Endodermal cell (in vitro differentiated cells): ENCODE results near the gene TRMT44. TPM values are rescaled to one million over a fixed set of nuclear protein-coding genes. Genes with fewer than 3 reads are reported as not detected.

Source experiments
- DNase-seq: peaks from one replicate; pipeline ENCODE4 v3.0.0-alpha.2; 2017
- H3K27ac ChIP-seq: 2 replicates; pipeline ENCODE4 v1.5.1; 2013; ENCODE audit warnings: mild to moderate bottlenecking, low read depth, low read length, moderate library complexity
- H3K27me3 ChIP-seq: 2 replicates; pipeline ENCODE4 v1.6.1; 2013; ENCODE audit warnings: mild to moderate bottlenecking, low read length, moderate library complexity; ENCODE audit not compliant: insufficient read depth, control insufficient read depth, poor library complexity, severe bottlenecking
- H3K36me3 ChIP-seq: 2 replicates; pipeline ENCODE4 v1.7.0; 2013; ENCODE audit warnings: mild to moderate bottlenecking, low read length, moderate library complexity; ENCODE audit not compliant: control insufficient read depth, insufficient read depth
- H3K4me1 ChIP-seq: one replicate; pipeline ENCODE4 v1.7.0; 2013; ENCODE audit warnings: low read length; ENCODE audit not compliant: control insufficient read depth, insufficient read depth
- H3K4me3 ChIP-seq: 2 replicates; pipeline ENCODE4 v1.5.1; 2013; ENCODE audit warnings: mild to moderate bottlenecking, low read length, moderate library complexity
- H3K9ac ChIP-seq: 2 replicates; pipeline ENCODE4 v1.6.1; 2013; ENCODE audit warnings: mild to moderate bottlenecking, low read length, moderate library complexity; ENCODE audit not compliant: poor library complexity, severe bottlenecking; ENCODE audit errors: extremely low read depth
- H3K9me3 ChIP-seq: 2 replicates; pipeline ENCODE4 v1.6.1; 2013; ENCODE audit warnings: mild to moderate bottlenecking, low read length, moderate library complexity; ENCODE audit not compliant: control insufficient read depth
- H3K27ac Mint-ChIP-seq: 2 replicates; pipeline ENCODE4 v1.8.0; 2020; ENCODE audit warnings: mixed read lengths
- H3K27me3 Mint-ChIP-seq: 2 replicates; pipeline ENCODE4 v1.8.0; 2021; ENCODE audit warnings: mild to moderate bottlenecking, mixed read lengths; ENCODE audit not compliant: insufficient read depth
- H3K36me3 Mint-ChIP-seq: 2 replicates; pipeline ENCODE4 v1.8.0; 2020; ENCODE audit warnings: low read depth, mixed read lengths
- H3K4me1 Mint-ChIP-seq: 2 replicates; pipeline ENCODE4 v1.8.0; 2020; ENCODE audit warnings: mixed read lengths
- H3K4me3 Mint-ChIP-seq: 2 replicates; pipeline ENCODE4 v1.8.0; 2020; ENCODE audit warnings: mild to moderate bottlenecking, moderate library complexity, mixed read lengths
- H3K9me3 Mint-ChIP-seq: 2 replicates; pipeline ENCODE4 v1.8.0; 2020; ENCODE audit warnings: mild to moderate bottlenecking, mixed read lengths
- CTCF ChIP-seq: fragments of 200-600 bp; sonication (generic); conservative IDR thresholded peaks from 2 replicates; pipeline ENCODE4 v1.5.0; 2021; ENCODE audit warnings: antibody characterized with exemption, mild to moderate bottlenecking
- WGBS, 2 experiments: methylation state at CpG; one replicate each; pipeline versions ENCODE4 v1.1.5 to v1.1.7; 2013; ENCODE audit warnings: missing lambda C conversion rate in 2 of 2, mixed read lengths in 1 of 2; ENCODE audit not compliant: insufficient coverage in 1 of 2, insufficient read length in 1 of 2; 5-methylcytosine and 5-hydroxymethylcytosine counted together
- total RNA-seq, 2 donors: library from RNA; stranded (reverse); fragmentation: NEBNext Ultra II Directional in 1 of 2; extraction: Animal tissue kit (Norgen Biotek cat#: 25700) in 1 of 2; gene quantifications; 2 replicates in 1 of 2; 3 replicates in 1 of 2; pipeline ENCODE4 v1.2.1, GENCODE V29; 2021

The TRMT44 gene
- total RNA-seq, 2 donors from 2014 or later, result 45.9 to 114 TPM

- 94 to 100% methylated on average over 2 to 6 of the region's 6 CpGs for WGBS, 2 experiments
These were observed 20.5 kb downstream of the TRMT44 start for GRCh38 chr4:8461086-8461485.

GRCh38 chr4:8461616-8462015 is 21.0 kb downstream of the TRMT44 start:
- WGBS, 2 experiments, result 92 to 93% methylated on average over 2 to 6 of the region's 6 CpGs
- Mint-ChIP-seq H3K9me3 (no peaks in the 10 kb centered on the region), H3K4me3 (no peak overlapping the region), H3K4me1 (peaks cover 28% of the 10 kb centered on the region), H3K27ac (no peak overlapping the region), H3K27me3 (no peaks in the 10 kb centered on the region), H3K36me3 (peaks cover 63% of the 10 kb centered on the region)
- H3K27ac ChIP-seq, result no peak overlapping the region
- no peak overlapping the region for H3K9ac ChIP-seq
- H3K4me3 ChIP-seq, result no peak overlapping the region
- no peaks in the 10 kb centered on the region for H3K9me3 ChIP-seq
- no peaks in the 10 kb centered on the region for H3K27me3 ChIP-seq
- H3K4me1 ChIP-seq, result peaks cover 12% of the 10 kb centered on the region
- peaks cover 90% of the 10 kb centered on the region for H3K36me3 ChIP-seq
- no peak for TF ChIP-seq CTCF
- no peak for DNase-seq

More at GRCh38 chr4:8461086-8461485, 20.5 kb downstream of the TRMT44 start:
- Histone ChIP-seq H3K36me3 (peaks cover 90% of the 10 kb centered on the region), H3K4me1 (peaks cover 12% of the 10 kb centered on the region), H3K9ac (no peak overlapping the region), H3K27me3 (no peaks in the 10 kb centered on the region), H3K4me3 (no peak overlapping the region), H3K9me3 (no peaks in the 10 kb centered on the region), H3K27ac (no peak overlapping the region)
- Mint-ChIP-seq H3K4me3 (no peak overlapping the region), H3K4me1 (peaks cover 28% of the 10 kb centered on the region), H3K27ac (no peak overlapping the region), H3K36me3 (peaks cover 66% of the 10 kb centered on the region), H3K9me3 (no peaks in the 10 kb centered on the region), H3K27me3 (no peaks in the 10 kb centered on the region)
- DNase-seq, result no peak
- TF ChIP-seq CTCF, result no peak

GRCh38 chr4:8463811-8464210 is 23.2 kb downstream of the TRMT44 start:
- 92 to 100% methylated on average over 6 to 9 of the region's 9 CpGs for whole genome bisulfite sequencing, 2 experiments
- H3K9me3 ChIP-seq, result no peaks in the 10 kb centered on the region
- Mint-ChIP-seq H3K27me3 (no peaks in the 10 kb centered on the region), H3K27ac (peak overlapping the region; percentile 48), H3K9me3 (no peaks in the 10 kb centered on the region), H3K4me3 (no peak overlapping the region), H3K4me1 (peaks cover 28% of the 10 kb centered on the region), H3K36me3 (peaks cover 60% of the 10 kb centered on the region)
- peaks cover 12% of the 10 kb centered on the region for H3K4me1 ChIP-seq
- H3K36me3 ChIP-seq, result peaks cover 84% of the 10 kb centered on the region
- H3K4me3 ChIP-seq, result peak overlapping the region; percentile 1
- H3K9ac ChIP-seq, result no peak overlapping the region
- no peaks in the 10 kb centered on the region for H3K27me3 ChIP-seq
- no peak overlapping the region for H3K27ac ChIP-seq
- TF ChIP-seq CTCF, result no peak
- no peak for DNase-seq
